Colonic mucosa (tissue), 4 donors: ENCODE measurements around the gene SPO11. TPM values are rescaled to one million over a fixed set of nuclear protein-coding genes. Genes with fewer than 3 reads are reported as not detected.
"Not testable (repeated sequence)": the region's sequence is repeated elsewhere in the genome, so short reads cannot be mapped to it uniquely, and the experiment has no call there.

Experiments used
- DNase-seq: peaks from one replicate; pipeline ENCODE4 v3.0.0-alpha.2; 2020
- H3K27ac ChIP-seq: fragments of 200-600 bp; one replicate; pipeline ENCODE4 v1.8.0; 2021
- H3K27me3 ChIP-seq: fragments of 200-600 bp; one replicate; pipeline ENCODE4 v1.8.0; 2021
- H3K36me3 ChIP-seq: fragments of 200-600 bp; one replicate; pipeline ENCODE4 v1.8.0; 2021
- H3K4me1 ChIP-seq: fragments of 200-600 bp; one replicate; pipeline ENCODE4 v1.8.0; 2021; ENCODE audit warnings: mild to moderate bottlenecking
- H3K4me3 ChIP-seq: fragments of 200-600 bp; one replicate; pipeline ENCODE4 v1.8.0; 2021
- H3K9ac ChIP-seq, 2 donors: one replicate each; pipeline ENCODE4 v1.7.0; 2013; ENCODE audit warnings: control low read depth in 2 of 2, low read depth in 2 of 2, low read length in 2 of 2
- H3K9me3 ChIP-seq: fragments of 200-600 bp; one replicate; pipeline ENCODE4 v1.8.0; 2021
- intact Hi-C: fragments of 100-400 bp; cut with DNase I; formaldehyde crosslinking; loops from one replicate; pipeline ENCODE4 v1.14.1; 2022
- total RNA-seq, 2 donors: library from RNA; stranded (reverse); fragmentation: NEBNext Ultra II Directional in 1 of 2; extraction: Animal tissue kit (Norgen Biotek cat#: 25700) in 1 of 2; gene quantifications; one replicate each; pipeline ENCODE4 v1.2.1, GENCODE V29; 2021
- TF ChIP-seq, protein P1 (sequence below): fragments of 200-600 bp; IDR thresholded peaks from one replicate; pipeline ENCODE4 v1.8.0; 2022; ENCODE audit warnings: antibody characterized with exemption, mild to moderate bottlenecking
- donor health status: healthy.
- donor health status: DM: no; HTN: no; CAD: no.
- donor health status: DM: no; HTN: no; CAD: no.

Gene SPO11
- total RNA-seq, 2 donors from 2014 or later = not detected

DNA sequence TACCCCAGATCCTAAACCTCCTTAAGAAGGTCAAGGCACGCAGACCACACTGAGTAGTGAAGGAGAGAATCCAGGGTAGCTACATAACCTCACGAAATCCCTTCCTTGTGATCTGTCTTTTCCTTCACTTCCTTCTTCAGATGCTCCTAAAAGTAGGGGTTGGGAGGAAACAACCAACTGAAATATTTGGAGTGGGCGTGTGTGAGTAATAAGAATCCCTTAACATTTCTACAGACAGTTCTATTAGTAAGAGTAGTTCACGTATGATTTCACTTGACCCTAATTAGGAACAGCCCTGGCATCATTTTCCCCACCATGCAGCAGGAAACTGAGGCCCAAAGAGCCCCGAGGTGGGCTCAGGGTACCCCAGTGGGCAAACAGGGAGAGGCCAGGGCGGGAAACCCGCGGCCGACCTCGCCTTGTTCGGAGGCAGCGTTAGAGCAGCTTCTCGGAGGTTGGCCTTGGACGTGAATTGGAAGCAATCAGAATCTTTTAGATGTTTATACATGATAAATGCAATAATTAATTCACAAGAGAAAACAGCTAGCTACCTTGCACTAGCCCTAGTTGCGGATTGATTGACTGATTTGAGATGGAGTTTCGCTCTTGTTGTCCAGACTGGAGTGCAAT, 20.6 kb downstream of the SPO11 start:
- H3K36me3 ChIP-seq = no peaks in the 10 kb centered on the region
- H3K27me3 ChIP-seq = no peaks in the 10 kb centered on the region
- no peak for DNase-seq
- no peaks in the 10 kb centered on the region for H3K4me1 ChIP-seq
- H3K9ac ChIP-seq = no peak overlapping the region
- H3K4me3 ChIP-seq = no peak overlapping the region
- H3K9me3 ChIP-seq = no peaks in the 10 kb centered on the region
- no peak overlapping the region for H3K27ac ChIP-seq
- intact Hi-C loops = no loop called here
- TF ChIP-seq, protein P1, sequence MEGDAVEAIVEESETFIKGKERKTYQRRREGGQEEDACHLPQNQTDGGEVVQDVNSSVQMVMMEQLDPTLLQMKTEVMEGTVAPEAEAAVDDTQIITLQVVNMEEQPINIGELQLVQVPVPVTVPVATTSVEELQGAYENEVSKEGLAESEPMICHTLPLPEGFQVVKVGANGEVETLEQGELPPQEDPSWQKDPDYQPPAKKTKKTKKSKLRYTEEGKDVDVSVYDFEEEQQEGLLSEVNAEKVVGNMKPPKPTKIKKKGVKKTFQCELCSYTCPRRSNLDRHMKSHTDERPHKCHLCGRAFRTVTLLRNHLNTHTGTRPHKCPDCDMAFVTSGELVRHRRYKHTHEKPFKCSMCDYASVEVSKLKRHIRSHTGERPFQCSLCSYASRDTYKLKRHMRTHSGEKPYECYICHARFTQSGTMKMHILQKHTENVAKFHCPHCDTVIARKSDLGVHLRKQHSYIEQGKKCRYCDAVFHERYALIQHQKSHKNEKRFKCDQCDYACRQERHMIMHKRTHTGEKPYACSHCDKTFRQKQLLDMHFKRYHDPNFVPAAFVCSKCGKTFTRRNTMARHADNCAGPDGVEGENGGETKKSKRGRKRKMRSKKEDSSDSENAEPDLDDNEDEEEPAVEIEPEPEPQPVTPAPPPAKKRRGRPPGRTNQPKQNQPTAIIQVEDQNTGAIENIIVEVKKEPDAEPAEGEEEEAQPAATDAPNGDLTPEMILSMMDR = no peak

DNA sequence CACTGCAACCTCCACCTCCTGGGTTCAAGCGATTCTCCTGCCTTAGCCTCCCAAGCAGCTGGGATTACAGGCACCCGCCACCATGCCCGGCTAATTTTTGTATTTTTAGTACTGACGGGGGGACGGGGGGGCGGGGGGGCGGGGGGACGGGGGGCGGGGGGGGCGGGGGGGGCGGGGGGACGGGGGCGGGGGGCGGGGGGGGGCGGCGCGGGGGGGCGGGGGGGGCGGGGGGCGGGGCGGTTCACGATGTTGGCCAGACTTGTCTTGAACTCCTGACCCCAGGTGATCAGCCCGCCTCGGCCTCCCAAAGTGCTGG, 21.1 kb downstream of the SPO11 start:
- H3K27ac ChIP-seq = peak overlapping the region; percentile 63
- H3K36me3 ChIP-seq, H3K27me3 ChIP-seq, H3K9ac ChIP-seq, H3K9me3 ChIP-seq, H3K4me1 ChIP-seq, DNase-seq, intact Hi-C loops: not testable (repeated sequence)
- H3K4me3 ChIP-seq = peak overlapping the region; percentile 78

DNA sequence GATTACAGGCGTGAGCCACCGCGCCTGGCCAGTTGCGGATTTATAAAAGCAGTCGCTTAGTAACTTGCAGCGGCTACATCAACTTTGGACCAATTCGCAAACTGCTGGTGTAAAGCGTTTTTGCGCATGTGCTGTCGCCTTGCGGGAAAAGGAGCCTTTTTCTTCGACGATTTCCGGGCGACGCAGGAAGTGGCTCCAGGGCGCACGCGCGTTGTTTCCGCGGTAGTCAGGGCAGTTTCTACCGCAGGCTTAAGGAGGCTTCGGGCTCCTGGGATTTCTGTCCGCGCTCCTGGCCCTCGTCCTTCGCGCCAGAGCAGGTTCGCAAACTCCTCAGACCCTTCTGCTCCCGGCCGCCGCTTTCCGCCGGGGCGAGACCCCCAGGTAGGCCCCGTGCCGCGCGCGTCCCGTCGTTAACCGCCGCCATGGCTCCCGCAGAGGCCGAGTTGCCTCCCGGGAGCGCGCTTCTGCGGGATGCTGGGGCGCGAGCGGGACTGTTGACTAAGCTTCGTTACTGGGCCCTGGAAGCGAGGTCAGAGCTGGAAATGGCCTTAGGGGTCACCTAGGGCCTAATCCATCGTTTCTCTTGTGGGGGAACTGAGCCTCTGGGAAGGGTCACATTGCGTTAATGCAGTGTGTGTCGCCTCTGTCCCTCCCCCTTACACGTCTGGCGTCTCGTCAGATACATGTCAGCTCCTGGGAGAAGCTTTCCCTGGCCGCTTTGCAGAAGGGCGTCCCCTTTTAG, 21.6 kb downstream of the SPO11 start, which contains the start of gene RAE1:
Gene RAE1 (plus strand): TSS at position 214 of the 742 bp plus-strand sequence. CDS start 2,784 bp downstream, outside the sequence.
- no peaks in the 10 kb centered on the region for H3K27me3 ChIP-seq
- DNase-seq = peak; percentile 96
- no peaks in the 10 kb centered on the region for H3K36me3 ChIP-seq
- TF ChIP-seq, protein P1 = no peak
- peak within 1 kb of the TSS; percentile 78 for H3K4me3 ChIP-seq
- H3K4me1 ChIP-seq = no peaks in the 10 kb centered on the region
- peak within 1 kb of the TSS; percentile 63 for H3K27ac ChIP-seq
- H3K9ac ChIP-seq = peak within 1 kb of the TSS; percentile 91 to 96
- intact Hi-C loops = no loop called here
- no peaks in the 10 kb centered on the region for H3K9me3 ChIP-seq

DNA sequence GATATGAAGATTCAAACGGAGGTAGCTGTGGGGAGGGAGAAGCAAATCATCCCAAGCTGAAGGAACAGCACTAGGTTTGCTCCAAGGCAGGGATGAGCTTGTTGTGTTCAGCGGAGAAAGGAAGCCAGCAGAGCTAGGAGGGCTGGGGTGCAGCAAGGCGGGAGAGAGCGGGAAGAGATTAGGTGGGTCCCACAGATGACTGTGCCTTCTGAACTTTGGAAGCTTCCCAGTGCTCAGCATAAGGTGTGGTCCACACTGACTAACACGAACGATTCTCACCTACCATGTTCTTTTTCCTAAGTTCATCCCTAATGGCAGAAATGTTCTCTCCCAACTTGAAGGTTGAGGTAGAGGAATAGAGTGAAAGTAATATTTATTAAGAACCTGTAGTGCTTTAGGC, 22.7 kb downstream of the SPO11 start:
- H3K27me3 ChIP-seq = no peaks in the 10 kb centered on the region
- no peak overlapping the region for H3K27ac ChIP-seq
- H3K36me3 ChIP-seq = no peaks in the 10 kb centered on the region
- H3K4me1 ChIP-seq = no peaks in the 10 kb centered on the region
- no peak for DNase-seq
- H3K4me3 ChIP-seq = no peak overlapping the region
- TF ChIP-seq, protein P1 = no peak
- intact Hi-C loops = no loop called here
- no peaks in the 10 kb centered on the region for H3K9me3 ChIP-seq
- H3K9ac ChIP-seq = no peak overlapping the region

DNA sequence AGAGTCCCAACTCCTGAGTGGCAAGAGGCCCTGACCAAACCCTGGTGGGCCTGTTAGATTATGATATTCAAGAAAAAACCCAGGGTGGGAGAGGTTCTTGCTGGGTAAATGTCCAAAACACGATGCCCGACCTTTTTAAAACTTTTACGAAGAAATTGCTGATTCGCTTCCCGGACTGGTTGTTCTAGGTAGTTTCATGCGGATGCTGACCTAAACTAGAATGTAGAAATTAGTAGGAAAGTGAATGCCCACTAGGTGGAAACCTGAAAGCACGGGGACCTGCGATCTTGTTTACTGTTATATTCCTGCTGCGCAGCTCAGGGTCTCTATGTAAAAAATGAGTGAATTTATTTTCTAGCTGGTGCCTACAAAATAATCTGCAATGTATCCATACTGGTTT, 23.7 kb downstream of the SPO11 start:
- Histone ChIP-seq H3K27me3 (no peaks in the 10 kb centered on the region), H3K9ac (no peak overlapping the region), H3K36me3 (no peaks in the 10 kb centered on the region), H3K4me1 (no peaks in the 10 kb centered on the region), H3K9me3 (no peaks in the 10 kb centered on the region), H3K27ac (no peak overlapping the region), H3K4me3 (no peak overlapping the region)
- TF ChIP-seq, protein P1 = no peak
- DNase-seq = no peak
- intact Hi-C loops = no loop called here

DNA sequence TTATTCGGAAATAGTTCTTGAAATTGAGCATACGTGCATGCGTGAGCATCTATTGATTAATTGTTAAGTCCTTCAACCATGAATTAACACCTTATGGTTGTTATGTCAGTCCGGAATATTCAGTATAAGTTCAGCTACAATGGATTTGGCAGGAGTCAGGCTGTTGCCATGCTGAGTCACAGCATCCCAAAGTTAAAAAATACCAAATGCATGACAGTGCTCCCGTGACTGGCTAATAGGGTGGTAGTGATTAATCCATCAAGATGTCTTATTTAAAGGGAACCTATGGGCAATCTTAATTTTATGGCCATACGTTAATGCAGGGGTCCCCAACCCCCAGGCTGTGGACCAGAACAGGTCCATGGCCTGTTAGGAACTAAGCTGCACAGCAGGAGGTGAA, 31.9 kb downstream of the SPO11 start:
- H3K9me3 ChIP-seq = no peaks in the 10 kb centered on the region
- H3K27me3 ChIP-seq = no peaks in the 10 kb centered on the region
- no peaks in the 10 kb centered on the region for H3K4me1 ChIP-seq
- H3K36me3 ChIP-seq = peaks cover 7% of the 10 kb centered on the region
- no peak overlapping the region for H3K4me3 ChIP-seq
- no peak overlapping the region for H3K27ac ChIP-seq
- intact Hi-C loops = loop anchor here (10.0 kb wide), 1 partner anchor 853 kb away; no protein-coding TSS in a partner anchor
- no peak for DNase-seq
- TF ChIP-seq, protein P1 = no peak
- H3K9ac ChIP-seq = no peak overlapping the region
